DND-41 (cell line): ENCODE data around the gene SOX30.

Experiments used
- ATAC-seq: fragments of 200-7000 bp; cut with Tn5 transposase; 3 replicates; pipeline ENCODE4 v1.9.1; 2021; ENCODE audit warnings: low read depth; ENCODE audit not compliant: insufficient read depth
- DNase-seq: peaks from one replicate; pipeline ENCODE4 v3.0.0-alpha.2; 2020
- H2AFZ ChIP-seq: 2 replicates; pipeline ENCODE4 v1.6.0; 2012; ENCODE audit warnings: low read depth, low read length
- H3K27ac ChIP-seq: 2 replicates; pipeline ENCODE4 v1.5.1; 2012; ENCODE audit warnings: low read length, inconsistent platforms
- H3K27me3 ChIP-seq: fragments of 200-600 bp; sonication (generic); 2 replicates; pipeline ENCODE4 v1.6.0; 2012; ENCODE audit warnings: low read length, mild to moderate bottlenecking, inconsistent platforms; ENCODE audit not compliant: insufficient read depth, poor library complexity
- H3K36me3 ChIP-seq: 2 replicates; pipeline ENCODE4 v1.5.1; 2012; ENCODE audit warnings: low read length, inconsistent platforms; ENCODE audit not compliant: insufficient read depth
- H3K4me1 ChIP-seq: 2 replicates; pipeline ENCODE4 v1.5.1; 2012; ENCODE audit warnings: mild to moderate bottlenecking, low read length; ENCODE audit not compliant: insufficient read depth
- H3K4me2 ChIP-seq: 2 replicates; pipeline ENCODE4 v1.6.0; 2012; ENCODE audit warnings: mild to moderate bottlenecking, moderate library complexity, low read length, inconsistent platforms; ENCODE audit not compliant: insufficient read depth
- H3K4me3 ChIP-seq, 2 experiments: fragments of 200-600 bp in 1 of 2; shearing (Covaris generic) in 1 of 2; 2 replicates each; pipeline ENCODE4 v1.5.1; 2012 to 2016; ENCODE audit warnings: inconsistent platforms in 2 of 2, low read length in 2 of 2, mild to moderate bottlenecking in 2 of 2, low read depth in 1 of 2, moderate library complexity in 1 of 2
- H3K79me2 ChIP-seq: 2 replicates; pipeline ENCODE4 v1.6.0; 2012; ENCODE audit warnings: low read length, inconsistent platforms; ENCODE audit not compliant: insufficient read depth
- H3K9ac ChIP-seq: 2 replicates; pipeline ENCODE4 v1.6.0; 2012; ENCODE audit warnings: low read depth, mild to moderate bottlenecking, inconsistent platforms, low read length, moderate library complexity
- H3K9me3 ChIP-seq: 2 replicates; pipeline ENCODE4 v1.5.1; 2012; ENCODE audit warnings: low read length, moderate library complexity, mild to moderate bottlenecking, inconsistent platforms; ENCODE audit not compliant: insufficient read depth, severe bottlenecking
- H4K20me1 ChIP-seq: 2 replicates; pipeline ENCODE4 v1.6.0; 2012; ENCODE audit warnings: low read length; ENCODE audit not compliant: insufficient read depth
- CTCF ChIP-seq: IDR thresholded peaks from 2 replicates; pipeline ENCODE4 v1.5.1; 2012; ENCODE audit warnings: borderline replicate concordance, low read length, moderate library complexity, mild to moderate bottlenecking; ENCODE audit not compliant: poor library complexity, severe bottlenecking; ENCODE audit errors: extremely low read depth
- EZH2 ChIP-seq: IDR thresholded peaks from 3 replicates; pipeline ENCODE4 v1.6.1; 2012; ENCODE audit warnings: borderline replicate concordance, low read depth, mild to moderate bottlenecking, moderate library complexity, low read length, inconsistent platforms; ENCODE audit not compliant: severe bottlenecking

The SOX30 gene

GRCh38 chr5:157616785-157617184 is 35.5 kb downstream of the SOX30 start:
- Histone ChIP-seq H3K4me2 (no peak overlapping the region), H3K4me1 (peaks cover 5% of the 10 kb centered on the region; the same call in 1 of the 2 replicates), H3K27ac (no peak overlapping the region), H2AFZ (no peak overlapping the region), H3K36me3 (no peaks in the 10 kb centered on the region), H3K79me2 (no peaks in the 10 kb centered on the region), H3K4me3 (no peak overlapping the region), H4K20me1 (no peaks in the 10 kb centered on the region), H3K9me3 (no peaks in the 10 kb centered on the region), H3K9ac (no peak overlapping the region), H3K27me3 (no peaks in the 10 kb centered on the region)
- TF ChIP-seq EZH2 (no peak), CTCF (no peak)
- no peak for DNase-seq
- ATAC-seq: no peak

- no peaks in the 10 kb centered on the region for H3K79me2 ChIP-seq
- 0 out of 3 replicates have a peak, but pooled peaks have one; percentile 48 for ATAC-seq
- DNase-seq: no peak
- no peak overlapping the region for H3K9ac ChIP-seq
- H3K27me3 ChIP-seq: no peaks in the 10 kb centered on the region
- no peak overlapping the region for H3K4me2 ChIP-seq
- no peak overlapping the region for H3K4me3 ChIP-seq
- H2AFZ ChIP-seq: no peak overlapping the region
- H3K9me3 ChIP-seq: no peaks in the 10 kb centered on the region
- H3K27ac ChIP-seq: no peak overlapping the region
- H3K36me3 ChIP-seq: no peaks in the 10 kb centered on the region
- peaks cover 7% of the 10 kb centered on the region for H3K4me1 ChIP-seq
- H4K20me1 ChIP-seq: no peaks in the 10 kb centered on the region
- TF ChIP-seq CTCF: no peak
- no peak for TF ChIP-seq EZH2
Observed at GRCh38 chr5:157613385-157614245, 38.6 kb downstream of the SOX30 start.

GRCh38 chr5:157612581-157612980 is 39.7 kb downstream of the SOX30 start:
- H3K79me2 ChIP-seq: no peaks in the 10 kb centered on the region
- no peak for DNase-seq
- H3K27ac ChIP-seq: no peak overlapping the region
- no peak overlapping the region for H3K4me3 ChIP-seq
- no peak overlapping the region for H2AFZ ChIP-seq
- no peak for ATAC-seq
- no peaks in the 10 kb centered on the region for H3K36me3 ChIP-seq
- H3K4me2 ChIP-seq: no peak overlapping the region
- no peaks in the 10 kb centered on the region for H3K9me3 ChIP-seq
- no peaks in the 10 kb centered on the region for H3K27me3 ChIP-seq
- TF ChIP-seq EZH2 (no peak), CTCF (no peak)
- H3K4me1 ChIP-seq: peaks cover 18% of the 10 kb centered on the region
- no peaks in the 10 kb centered on the region for H4K20me1 ChIP-seq
- H3K9ac ChIP-seq: no peak overlapping the region
